ENCODE results near the gene ME2. TPM values are rescaled to one million over a fixed set of nuclear protein-coding genes. Genes with fewer than 3 reads are reported as not detected.
A peak's percentile ranks its signal among the peaks of the same experiment; 100 is the strongest.
"Not testable (repeated sequence)": the region's sequence is repeated elsewhere in the genome, so short reads cannot be mapped to it uniquely, and the experiment has no call there.

Gene ME2
- total RNA-seq, 2 experiments from 2014 or later, result 39.0 to 62.0 TPM

DNA sequence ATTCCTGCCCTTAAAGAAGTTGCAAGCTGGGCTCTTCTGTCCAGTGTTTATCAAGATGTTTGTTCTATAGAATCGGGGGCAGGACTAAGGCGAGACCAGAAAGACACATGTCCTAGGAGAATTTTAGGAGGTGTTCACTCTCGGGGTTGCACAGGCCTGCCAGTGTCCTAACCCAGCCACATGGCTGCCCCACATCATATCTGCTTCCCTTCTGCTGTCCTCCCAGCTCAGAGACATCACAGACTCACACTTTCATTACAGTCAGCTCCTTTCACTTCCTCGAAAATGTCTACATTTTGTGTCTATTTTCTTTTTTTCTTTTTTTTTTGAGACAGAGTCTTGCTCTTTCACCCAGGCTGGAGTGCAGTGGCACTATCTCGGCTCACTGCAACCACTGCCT, 48.4 kb upstream of the ME2 start:
- Histone ChIP-seq H3K9me3 (ENCODE audit: low read length) (no peaks in the 10 kb centered on the region), H3K9me2 (ENCODE audit: insufficient read depth, low read length) (no peaks in the 10 kb centered on the region), H3K27ac (ENCODE audit: low read depth, low read length, poor library complexity, severe bottlenecking) (no peak overlapping the region), H3K36me3 (ENCODE audit: insufficient read depth, low read length) (no peaks in the 10 kb centered on the region), H3K4me3 (ENCODE audit: low read depth, low read length, poor library complexity, severe bottlenecking) (no peak overlapping the region), H3K4me2 (ENCODE audit: low read length) (no peak overlapping the region), H3K4me1 (ENCODE audit: insufficient read depth, low read length, poor library complexity, severe bottlenecking) (peaks cover 29% of the 10 kb centered on the region), H4K20me1 (ENCODE audit: insufficient read depth, low read length) (no peaks in the 10 kb centered on the region), H3K79me2 (ENCODE audit: insufficient read depth, low read depth, low read length) (no peaks in the 10 kb centered on the region), H2AFZ (ENCODE audit: low read length) (no peak overlapping the region)
- CTCF ChIA-PET (ENCODE audit: unreplicated experiment), result no interaction called here
- intact Hi-C loops (cut with micrococcal nuclease; ENCODE audit: unreplicated experiment), result no loop called here
- DNase-seq (ENCODE audit: low spot score), result peak; percentile 17
- BruUV-seq (replicated peaks), result no TSS peak
- POLR2A ChIA-PET, result interaction anchor here (1.0 kb wide), 1 partner anchor 10 kb away, joined by 3 read pairs; the partner anchor contains the start of gene MRO
- no peak for TF ChIP-seq EZH2phosphoT487 (IDR thresholded peaks at IDR 0.05; ENCODE audit: borderline replicate concordance, low read depth, low read length)
- TF ChIP-seq, protein P1, sequence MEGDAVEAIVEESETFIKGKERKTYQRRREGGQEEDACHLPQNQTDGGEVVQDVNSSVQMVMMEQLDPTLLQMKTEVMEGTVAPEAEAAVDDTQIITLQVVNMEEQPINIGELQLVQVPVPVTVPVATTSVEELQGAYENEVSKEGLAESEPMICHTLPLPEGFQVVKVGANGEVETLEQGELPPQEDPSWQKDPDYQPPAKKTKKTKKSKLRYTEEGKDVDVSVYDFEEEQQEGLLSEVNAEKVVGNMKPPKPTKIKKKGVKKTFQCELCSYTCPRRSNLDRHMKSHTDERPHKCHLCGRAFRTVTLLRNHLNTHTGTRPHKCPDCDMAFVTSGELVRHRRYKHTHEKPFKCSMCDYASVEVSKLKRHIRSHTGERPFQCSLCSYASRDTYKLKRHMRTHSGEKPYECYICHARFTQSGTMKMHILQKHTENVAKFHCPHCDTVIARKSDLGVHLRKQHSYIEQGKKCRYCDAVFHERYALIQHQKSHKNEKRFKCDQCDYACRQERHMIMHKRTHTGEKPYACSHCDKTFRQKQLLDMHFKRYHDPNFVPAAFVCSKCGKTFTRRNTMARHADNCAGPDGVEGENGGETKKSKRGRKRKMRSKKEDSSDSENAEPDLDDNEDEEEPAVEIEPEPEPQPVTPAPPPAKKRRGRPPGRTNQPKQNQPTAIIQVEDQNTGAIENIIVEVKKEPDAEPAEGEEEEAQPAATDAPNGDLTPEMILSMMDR (conservative IDR thresholded peaks at IDR 0.05; ENCODE audit: low read length), result no peak

DNA sequence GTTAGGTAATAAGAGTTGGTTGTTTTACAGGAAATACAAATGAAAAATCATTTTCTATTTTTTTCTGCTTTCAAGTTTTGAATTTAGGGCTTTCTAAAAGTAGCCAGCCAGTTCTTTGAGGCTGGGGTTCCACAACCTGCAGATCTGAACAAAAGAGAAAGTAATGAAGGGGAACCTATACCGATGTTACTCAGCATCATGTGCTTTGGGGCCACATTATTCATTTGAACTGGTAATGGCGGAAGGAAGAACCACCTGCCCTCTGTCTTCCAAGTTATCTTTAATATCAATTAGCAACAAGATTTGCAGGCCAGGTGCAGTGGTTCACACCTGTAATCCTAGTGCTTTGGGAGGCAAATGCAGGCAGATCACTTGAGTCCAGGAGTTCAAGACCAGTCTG, 46.2 kb upstream of the ME2 start:
- Histone ChIP-seq H2AFZ (ENCODE audit: low read length) (peak overlapping the region; percentile 81), H3K4me2 (ENCODE audit: low read length) (peak overlapping the region; percentile 47)
- peak; percentile 55 for DNase-seq (ENCODE audit: low spot score)

DNA sequence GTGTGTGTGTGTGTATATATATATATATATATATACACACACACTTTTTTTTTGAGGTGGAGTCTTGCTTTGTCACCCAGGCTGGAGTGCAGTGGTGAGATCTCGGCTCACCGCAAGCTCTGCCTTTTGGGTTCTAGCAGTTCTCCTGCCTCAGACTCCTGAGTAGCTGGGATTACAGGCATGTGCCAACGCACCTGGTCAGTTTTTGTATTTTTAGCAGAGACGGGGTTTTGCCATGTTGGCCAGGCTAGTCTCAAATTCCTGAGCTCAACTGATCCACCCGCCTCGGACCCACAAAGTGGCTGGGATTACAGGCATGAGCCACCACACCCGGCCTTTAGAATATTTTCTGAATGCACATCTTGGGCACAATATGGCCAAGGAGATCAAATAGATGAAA, 45.4 kb upstream of the ME2 start:
- intact Hi-C loops (cut with micrococcal nuclease; ENCODE audit: unreplicated experiment); H4K20me1 ChIP-seq (ENCODE audit: insufficient read depth, low read length); DNase-seq (ENCODE audit: low spot score); H3K9me3 ChIP-seq (ENCODE audit: low read length); H3K4me3 ChIP-seq (ENCODE audit: low read depth, low read length, poor library complexity, severe bottlenecking); H3K36me3 ChIP-seq (ENCODE audit: insufficient read depth, low read length); H3K79me2 ChIP-seq (ENCODE audit: insufficient read depth, low read depth, low read length); H3K27ac ChIP-seq (ENCODE audit: low read depth, low read length, poor library complexity, severe bottlenecking); H3K4me2 ChIP-seq (ENCODE audit: low read length); CTCF ChIA-PET (ENCODE audit: unreplicated experiment); BruUV-seq (replicated peaks); H2AFZ ChIP-seq (ENCODE audit: low read length); H3K9me2 ChIP-seq (ENCODE audit: insufficient read depth, low read length): not testable (repeated sequence)
- POLR2A ChIA-PET, result interaction anchor here (0.6 to 1.4 kb wide), 4 partner anchors 11 to 150 kb away, joined by 3 to 4 read pairs (median 3); no protein-coding TSS in a partner anchor
- peaks cover 45% of the 10 kb centered on the region for H3K4me1 ChIP-seq (ENCODE audit: insufficient read depth, low read length, poor library complexity, severe bottlenecking)

More for the DNA sequence above, 46.2 kb upstream of the ME2 start:
- POLR2A ChIA-PET, result interaction anchor here (0.5 to 1.6 kb wide), 6 partner anchors 11 to 231 kb away, joined by 3 to 6 read pairs (median 4); partner anchors contain the start of genes ELAC1 and MRO
- H3K36me3 ChIP-seq (ENCODE audit: insufficient read depth, low read length), result no peaks in the 10 kb centered on the region
- peak overlapping the region; percentile 51 for H3K27ac ChIP-seq (ENCODE audit: low read depth, low read length, poor library complexity, severe bottlenecking)
- H3K4me1 ChIP-seq (ENCODE audit: insufficient read depth, low read length, poor library complexity, severe bottlenecking), result peaks cover 45% of the 10 kb centered on the region
- BruUV-seq (replicated peaks), result no TSS peak
- peak overlapping the region; percentile 7 for H3K4me3 ChIP-seq (ENCODE audit: low read depth, low read length, poor library complexity, severe bottlenecking)
- no peaks in the 10 kb centered on the region for H3K9me3 ChIP-seq (ENCODE audit: low read length)
- intact Hi-C loops (cut with micrococcal nuclease; ENCODE audit: unreplicated experiment), result no loop called here
- H4K20me1 ChIP-seq (ENCODE audit: insufficient read depth, low read length), result no peaks in the 10 kb centered on the region
- H3K9me2 ChIP-seq (ENCODE audit: insufficient read depth, low read length), result no peaks in the 10 kb centered on the region
- no peak for TF ChIP-seq EZH2phosphoT487 (IDR thresholded peaks at IDR 0.05; ENCODE audit: borderline replicate concordance, low read depth, low read length)
- TF ChIP-seq, protein P1 (conservative IDR thresholded peaks at IDR 0.05; ENCODE audit: low read length), result no peak
- H3K79me2 ChIP-seq (ENCODE audit: insufficient read depth, low read depth, low read length), result no peaks in the 10 kb centered on the region
- CTCF ChIA-PET (ENCODE audit: unreplicated experiment), result no interaction called here

All from OCI-LY7 (cell line).